ENCODE measurements around the gene MTMR3.

GRCh38 chr22:29860006-29860766 is 22.8 kb upstream of the MTMR3 start:
- TF ChIP-seq CTCF (IDR thresholded peaks at IDR 0.05) (no peak), TCF7L2 (IDR thresholded peaks at IDR 0.05; ENCODE audit: low read depth, low read length) (no peak), REST (IDR thresholded peaks at IDR 0.05; ENCODE audit: insufficient read depth in 1 of 2, low read depth in 2 of 2, low read length in 1 of 2) (no peak)

Data from Panc1 (cell line).